K562 (cell line): ENCODE measurements around the gene PTTG1IP. TPM values are rescaled to one million over a fixed set of nuclear protein-coding genes. Genes with fewer than 3 reads are reported as not detected.

ENCODE experiments used
- NR2F6 ChIP-seq: fragments of 450-650 bp; formaldehyde crosslinking; IDR thresholded peaks from 2 replicates; pipeline ENCODE4 v1.4.0; 2020; ENCODE audit warnings: mild to moderate bottlenecking
- UBTF ChIP-seq, 2 experiments: IDR thresholded peaks; 2 replicates each; pipeline ENCODE4 v1.6.1; 2012; ENCODE audit warnings: improper control_type of control experiment in 2 of 2, low read depth in 2 of 2, low read length in 2 of 2, borderline replicate concordance in 1 of 2
- ZBTB7A ChIP-seq: IDR thresholded peaks from 2 replicates; pipeline ENCODE4 v1.6.1; 2011; ENCODE audit warnings: low read depth, mild to moderate bottlenecking, low read length, moderate library complexity, borderline replicate concordance; ENCODE audit not compliant: control insufficient read depth
- ZNF133 ChIP-seq: fragments of 250-450 bp; sonication (Bioruptor Pico); IDR thresholded peaks from 2 replicates; pipeline ENCODE4 v1.4.0; 2020; ENCODE audit warnings: mild to moderate bottlenecking
- ZNF318 ChIP-seq, 2 experiments: fragments of 450-650 bp; IDR thresholded peaks; 2 replicates each; pipeline ENCODE4 v1.6.1; 2016; ENCODE audit warnings: mild to moderate bottlenecking in 2 of 2, borderline replicate concordance in 1 of 2, low read depth in 1 of 2, moderate library complexity in 1 of 2
- ZNF431 ChIP-seq: sonication (generic); formaldehyde crosslinking; IDR thresholded peaks from 2 replicates; pipeline ENCODE4 v1.8.0; 2022; ENCODE audit warnings: mild to moderate bottlenecking, missing genetic modification reagents
- ZNF449 ChIP-seq: fragments of 250-450 bp; sonication (Bioruptor Pico); IDR thresholded peaks from 2 replicates; pipeline ENCODE4 v1.8.0; 2022; ENCODE audit warnings: moderate library complexity, mild to moderate bottlenecking, inconsistent platforms
- ZNF707 ChIP-seq: fragments of 250-450 bp; sonication (Bioruptor Pico); conservative IDR thresholded peaks from 2 replicates; pipeline ENCODE4 v1.8.0; 2022; ENCODE audit warnings: inconsistent platforms, mild to moderate bottlenecking, moderate library complexity
- polyA plus RNA-seq, 8 experiments: library from polyadenylated mRNA; depleted of rRNA in 4 of 8; stranded (reverse) in 5 of 8; unstranded in 3 of 8; fragments of >200 nt; fragmentation: Nextera tagmentation in 2 of 8; fragmentation: Illumina TruSeq in 1 of 8; extraction: Ambion mirVana in 2 of 8; extraction: Trizol in 1 of 8; gene quantifications; 2 replicates each; pipeline versions ENCODE4 v1.2.1 to v1.2.3, GENCODE V29; 2011 to 2014; ENCODE audit warnings: inconsistent platforms in 1 of 8, missing spikeins in 1 of 8
- total RNA-seq, 7 experiments: library from RNA; depleted of rRNA in 6 of 7; stranded (reverse); fragments of >200 nt in 6 of 7; fragmentation: Illumina TruSeq in 2 of 7; extraction: Trizol in 2 of 7; gene quantifications; 2 replicates each; pipeline versions ENCODE4 v1.2.1 to v1.2.3, GENCODE V29; 2011 to 2021; ENCODE audit warnings: low replicate concordance in 1 of 7
- TF ChIP-seq, protein P1 (sequence below): fragments of 250-450 bp; sonication (Bioruptor Pico); IDR thresholded peaks from 2 replicates; pipeline ENCODE4 v1.4.0; 2020; ENCODE audit warnings: mild to moderate bottlenecking, moderate library complexity
- TF ChIP-seq, protein P2 (sequence below), 2 experiments: fragments of 450-650 bp in 1 of 2; sonication (generic) in 1 of 2; formaldehyde crosslinking; conservative IDR thresholded peaks; 2 replicates each; pipeline versions ENCODE4 v1.4.0 to v1.8.1; 2020 to 2022; ENCODE audit warnings: mild to moderate bottlenecking in 1 of 2, missing genetic modification reagents in 1 of 2

Gene PTTG1IP
- total and polyA plus RNA-seq, 9 of the 15 experiments (the other 6 are each of a cell fraction or from before 2014, with no cell fraction given): 5.0 to 99.3 (median 82.4) TPM

DNA sequence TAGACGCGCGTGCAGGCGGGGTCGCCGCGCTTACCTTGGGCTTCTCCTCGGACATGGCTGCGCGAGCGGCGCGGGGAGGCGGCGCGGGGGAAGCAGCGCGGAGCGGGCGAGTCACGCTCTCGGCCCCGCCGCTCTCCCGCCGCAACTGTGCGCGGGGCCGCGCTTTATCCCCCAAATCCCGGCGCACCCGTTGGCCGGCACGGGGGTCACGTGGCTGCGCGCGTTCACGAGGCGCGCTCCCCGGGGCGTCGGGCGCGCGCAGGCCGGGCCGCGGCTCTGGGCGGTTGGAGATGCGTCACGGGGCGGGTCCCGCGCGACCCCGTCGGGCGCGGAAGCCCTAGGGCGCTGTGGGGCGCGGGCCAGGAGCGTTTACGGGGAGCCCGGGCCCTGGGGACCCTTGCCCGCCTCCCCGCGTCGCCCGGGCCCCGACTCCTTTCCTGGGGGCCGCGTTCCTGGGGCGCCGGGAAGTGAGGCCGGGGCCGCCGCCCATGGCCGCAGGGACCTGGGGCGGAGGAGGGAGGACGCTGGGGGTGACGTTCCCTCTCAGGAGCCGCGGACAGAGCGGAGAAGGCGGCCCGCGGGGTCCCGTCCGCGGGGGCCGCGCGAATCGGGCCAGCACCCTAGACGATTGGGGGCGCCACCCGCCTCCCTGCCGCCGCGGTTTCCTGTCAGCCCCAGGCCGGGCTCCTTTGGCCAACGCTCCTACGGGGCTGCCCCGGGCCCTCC is 55.4 kb downstream of the PTTG1IP start, which contains the start of gene SUMO3 (continued):
- TF ChIP-seq, protein P1, sequence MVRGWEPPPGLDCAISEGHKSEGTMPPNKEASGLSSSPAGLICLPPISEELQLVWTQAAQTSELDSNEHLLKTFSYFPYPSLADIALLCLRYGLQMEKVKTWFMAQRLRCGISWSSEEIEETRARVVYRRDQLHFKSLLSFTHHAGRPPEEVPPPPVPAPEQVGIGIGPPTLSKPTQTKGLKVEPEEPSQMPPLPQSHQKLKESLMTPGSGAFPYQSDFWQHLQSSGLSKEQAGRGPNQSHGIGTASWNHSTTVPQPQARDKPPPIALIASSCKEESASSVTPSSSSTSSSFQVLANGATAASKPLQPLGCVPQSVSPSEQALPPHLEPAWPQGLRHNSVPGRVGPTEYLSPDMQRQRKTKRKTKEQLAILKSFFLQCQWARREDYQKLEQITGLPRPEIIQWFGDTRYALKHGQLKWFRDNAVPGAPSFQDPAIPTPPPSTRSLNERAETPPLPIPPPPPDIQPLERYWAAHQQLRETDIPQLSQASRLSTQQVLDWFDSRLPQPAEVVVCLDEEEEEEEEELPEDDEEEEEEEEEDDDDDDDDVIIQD (CRISPR knock-in tag): peak; percentile 89
- TF ChIP-seq ZNF431 (CRISPR knock-in tag): no peak
- TF ChIP-seq, protein P2, sequence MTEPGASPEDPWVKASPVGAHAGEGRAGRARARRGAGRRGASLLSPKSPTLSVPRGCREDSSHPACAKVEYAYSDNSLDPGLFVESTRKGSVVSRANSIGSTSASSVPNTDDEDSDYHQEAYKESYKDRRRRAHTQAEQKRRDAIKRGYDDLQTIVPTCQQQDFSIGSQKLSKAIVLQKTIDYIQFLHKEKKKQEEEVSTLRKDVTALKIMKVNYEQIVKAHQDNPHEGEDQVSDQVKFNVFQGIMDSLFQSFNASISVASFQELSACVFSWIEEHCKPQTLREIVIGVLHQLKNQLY (CRISPR knock-in tag; conservative IDR thresholded peaks at IDR 0.05): 0 out of 4 replicates have a peak, but pooled peaks of 1 of the 2 experiments have one; percentile 59
- peak; percentile 86 for TF ChIP-seq NR2F6 (CRISPR knock-in tag)
- TF ChIP-seq UBTF (IDR thresholded peaks at IDR 0.05; ENCODE audit: borderline replicate concordance in 1 of 2, low read depth in 2 of 2, low read length in 2 of 2): peak; percentile 58 to 66; a peak in 2 of 4 replicates
- TF ChIP-seq ZNF707 (CRISPR knock-in tag): peak; percentile 80
- peak; percentile 96; the same call in 1 of the 2 replicates for TF ChIP-seq ZBTB7A
- no peak for TF ChIP-seq ZNF318 (IDR thresholded peaks at IDR 0.05; ENCODE audit: borderline replicate concordance in 1 of 2, low read depth in 1 of 2)
- peak; percentile 91 for TF ChIP-seq ZNF449 (CRISPR knock-in tag)
- TF ChIP-seq ZNF133 (CRISPR knock-in tag): 0 out of 2 replicates have a peak, but pooled peaks have one; percentile 81
